Transverse colon (tissue), 4 donors: ENCODE data around the gene LRP10.
"Not testable (repeated sequence)": the region's sequence is repeated elsewhere in the genome, so short reads cannot be mapped to it uniquely, and the experiment has no call there.

Experiments used
- CTCF ChIP-seq, 5 experiments: fragments of 200-600 bp in 3 of 5; fragments of 450-650 bp in 2 of 5; sonication (generic) in 3 of 5; IDR thresholded peaks; 1 replicate in 2 of 5; 2 replicates in 3 of 5; pipeline ENCODE4 v1.5.1; 2016 to 2017; ENCODE audit warnings: antibody characterized with exemption in 5 of 5, inconsistent platforms in 3 of 5, mild to moderate bottlenecking in 2 of 5, moderate library complexity in 1 of 5
- POLR2AphosphoS5 ChIP-seq, 3 donors: sonication (generic); formaldehyde crosslinking; IDR thresholded peaks; one replicate each; pipeline ENCODE4 v1.6.1; 2016; ENCODE audit warnings: antibody characterized with exemption in 3 of 3

GRCh38 chr14:22914836-22915235 is 43.3 kb downstream of the LRP10 start:
- not testable (repeated sequence) for TF ChIP-seq CTCF, POLR2AphosphoS5 (IDR thresholded peaks at IDR 0.05)
